Mucosa of rectum (tissue), 2 donors: ENCODE results near the gene DPH7.
"Not testable (repeated sequence)": the region's sequence is repeated elsewhere in the genome, so short reads cannot be mapped to it uniquely, and the experiment has no call there.

Experiments used
- H3K27ac ChIP-seq, 2 donors: one replicate each; pipeline ENCODE4 v1.7.0; 2013; ENCODE audit warnings: inconsistent platforms in 2 of 2, low read depth in 2 of 2, low read length in 2 of 2
- H3K27me3 ChIP-seq, 2 donors: one replicate each; pipeline ENCODE4 v1.7.0; 2013; ENCODE audit warnings: low read length in 2 of 2; ENCODE audit not compliant: control insufficient read depth in 2 of 2, insufficient read depth in 2 of 2
- H3K36me3 ChIP-seq, 2 donors: one replicate each; pipeline ENCODE4 v1.7.0; 2013; ENCODE audit warnings: low read length in 2 of 2; ENCODE audit not compliant: control insufficient read depth in 2 of 2, insufficient read depth in 2 of 2
- H3K4me1 ChIP-seq, 2 donors: one replicate each; pipeline ENCODE4 v1.7.0; 2013; ENCODE audit warnings: low read length in 2 of 2, mild to moderate bottlenecking in 1 of 2; ENCODE audit not compliant: control insufficient read depth in 2 of 2, insufficient read depth in 2 of 2
- H3K4me3 ChIP-seq, 2 donors: one replicate each; pipeline ENCODE4 v1.7.0; 2013; ENCODE audit warnings: low read length in 2 of 2
- H3K9ac ChIP-seq, 2 donors: one replicate each; pipeline ENCODE4 v1.7.0; 2013; ENCODE audit warnings: low read length in 2 of 2, low read depth in 1 of 2, mild to moderate bottlenecking in 1 of 2
- H3K9me3 ChIP-seq, 2 donors: one replicate each; pipeline ENCODE4 v1.7.0; 2013; ENCODE audit warnings: low read length in 2 of 2; ENCODE audit not compliant: control insufficient read depth in 2 of 2
- donor health status: healthy.
- donor health status: Normal muscosa, but diverticular disease.

Gene DPH7

DNA sequence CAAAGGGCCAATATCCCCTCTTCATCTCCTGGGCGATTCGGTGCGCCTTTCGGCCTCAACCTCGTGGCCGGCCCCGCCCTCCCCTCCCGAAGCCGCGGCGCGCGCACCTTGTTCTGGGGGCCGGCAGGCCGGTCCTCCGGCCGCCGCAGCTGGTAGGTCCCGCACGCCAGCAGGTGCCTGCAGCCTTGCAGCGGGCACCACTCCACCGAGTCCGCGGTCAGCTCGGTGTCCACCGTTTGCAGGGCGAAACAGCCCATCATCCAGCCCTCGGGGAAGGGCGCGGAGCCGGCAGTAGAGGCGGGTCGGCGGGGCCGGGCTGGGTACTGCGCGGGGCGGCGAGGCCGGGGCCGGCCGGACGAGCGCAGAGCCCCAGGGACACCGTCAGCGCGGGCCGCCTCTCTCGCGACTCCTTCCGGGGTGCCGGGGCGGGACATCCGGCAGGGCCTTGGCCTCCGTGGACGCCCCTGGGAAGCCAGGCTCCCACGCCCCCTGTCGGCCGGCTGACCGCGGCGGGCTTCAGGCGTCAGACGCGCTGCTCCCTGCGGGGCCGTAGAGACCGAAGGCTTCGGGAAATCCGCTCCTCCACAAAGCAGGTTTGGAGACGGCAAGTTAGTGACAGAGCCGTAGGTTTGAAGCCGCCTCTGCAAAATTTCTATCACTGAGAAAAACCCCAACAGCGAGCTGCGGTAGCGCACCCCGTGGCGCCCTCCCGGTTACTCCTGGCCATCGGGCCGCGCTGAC lies at the start of gene DPH7:
Gene DPH7, minus strand, starts transcription at position 408 of the 741 bp plus-strand sequence. Its CDS starts 148 bp downstream, at position 260.
- H3K36me3 ChIP-seq, result peaks cover 21 to 30% of the 10 kb centered on the region in 2 donors

DNA sequence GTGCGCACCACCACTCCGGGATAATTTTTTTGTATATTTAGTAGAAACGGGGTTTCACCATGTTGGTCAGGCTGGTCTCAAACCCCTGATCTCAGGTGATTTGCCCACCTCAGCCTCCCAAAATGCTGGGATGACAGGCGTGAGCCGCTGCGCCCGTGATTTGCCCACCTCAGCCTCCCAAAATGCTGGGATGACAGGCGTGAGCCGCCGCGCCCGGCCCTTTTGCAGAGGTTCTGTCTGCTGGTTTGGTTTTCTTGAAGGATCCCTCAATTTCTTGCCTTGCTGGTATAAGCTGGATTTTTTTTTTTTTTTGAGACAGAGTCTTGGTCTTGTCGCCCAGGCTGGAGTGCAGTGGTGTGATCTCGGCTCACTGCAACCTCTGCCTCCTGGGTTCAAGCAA lies 48.7 kb upstream of the DPH7 start:
- not testable (repeated sequence) for H3K4me1 ChIP-seq, H3K27ac ChIP-seq, H3K36me3 ChIP-seq, H3K4me3 ChIP-seq, H3K27me3 ChIP-seq, H3K9me3 ChIP-seq, H3K9ac ChIP-seq

More for the DNA sequence above, at the start of gene DPH7:
- H3K4me1 ChIP-seq, result peaks cover 11 to 12% of the 10 kb centered on the region in 2 donors
- no peaks in the 10 kb centered on the region for H3K27me3 ChIP-seq
- H3K27ac ChIP-seq, result peak within 1 kb of the TSS; percentile 81 to 82
- H3K4me3 ChIP-seq, result peak within 1 kb of the TSS; percentile 84 to 94
- no peaks in the 10 kb centered on the region for H3K9me3 ChIP-seq
- H3K9ac ChIP-seq, result peak within 1 kb of the TSS; percentile 78 to 88

GRCh38 chr9:137626464-137626863 lies 47.7 kb upstream of the DPH7 start:
- Histone ChIP-seq H3K4me1 (peaks cover 3 to 9% of the 10 kb centered on the region in 2 donors), H3K4me3 (no peak overlapping the region), H3K27ac (no peak overlapping the region), H3K27me3 (no peaks in the 10 kb centered on the region), H3K9me3 (no peaks in the 10 kb centered on the region), H3K36me3 (no peaks in the 10 kb centered on the region), H3K9ac (no peak overlapping the region)

DNA sequence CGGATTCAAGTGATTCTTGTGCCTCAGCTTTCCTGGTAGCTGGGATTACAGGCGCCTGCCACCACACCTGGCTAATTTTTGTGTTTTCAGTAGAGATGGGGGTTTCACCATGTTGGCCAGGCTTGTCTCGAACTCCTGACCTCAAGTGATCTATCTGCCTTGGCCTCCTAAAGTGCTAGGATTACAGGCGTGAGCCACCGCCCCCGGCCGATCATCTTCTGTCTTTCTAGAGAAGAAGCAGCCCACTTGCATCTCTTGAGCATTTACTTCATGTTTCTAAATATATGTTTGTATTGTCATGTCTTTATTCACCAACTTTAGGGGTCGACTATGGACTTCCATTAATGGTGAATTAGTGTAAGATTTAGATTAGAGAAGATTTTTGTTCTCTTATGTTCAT lies 43.5 kb upstream of the DPH7 start:
- H3K9ac ChIP-seq, H3K4me3 ChIP-seq, H3K27me3 ChIP-seq, H3K27ac ChIP-seq, H3K9me3 ChIP-seq, H3K36me3 ChIP-seq: not testable (repeated sequence)
- peaks cover 22 to 25% of the 10 kb centered on the region in 2 donors for H3K4me1 ChIP-seq

GRCh38 chr9:137621131-137621757 lies 42.5 kb upstream of the DPH7 start:
- Histone ChIP-seq H3K9ac (no peak overlapping the region), H3K4me3 (peak overlapping the region in 1 of 2 donors; percentile 14), H3K27me3 (no peaks in the 10 kb centered on the region), H3K36me3 (peaks cover 0 to 4% of the 10 kb centered on the region in 2 donors), H3K4me1 (peaks cover 24 to 25% of the 10 kb centered on the region in 2 donors), H3K9me3 (no peaks in the 10 kb centered on the region), H3K27ac (no peak overlapping the region)

GRCh38 chr9:137620581-137620980 lies 41.9 kb upstream of the DPH7 start:
- no peaks in the 10 kb centered on the region for H3K9me3 ChIP-seq
- H3K27ac ChIP-seq, result no peak overlapping the region
- H3K9ac ChIP-seq, result no peak overlapping the region
- H3K4me1 ChIP-seq, result peaks cover 24 to 25% of the 10 kb centered on the region in 2 donors
- H3K36me3 ChIP-seq, result peaks cover 3 to 7% of the 10 kb centered on the region in 2 donors
- H3K4me3 ChIP-seq, result peak overlapping the region in 1 of 2 donors; percentile 14
- no peaks in the 10 kb centered on the region for H3K27me3 ChIP-seq

GRCh38 chr9:137620048-137620405 lies 41.3 kb upstream of the DPH7 start:
- H3K27me3 ChIP-seq, result no peaks in the 10 kb centered on the region
- H3K4me3 ChIP-seq, result peak overlapping the region; percentile 88 to 92
- peak overlapping the region; percentile 86 to 89 for H3K27ac ChIP-seq
- peak overlapping the region; percentile 86 to 89 for H3K9ac ChIP-seq
- H3K4me1 ChIP-seq, result peaks cover 24 to 25% of the 10 kb centered on the region in 2 donors
- H3K9me3 ChIP-seq, result no peaks in the 10 kb centered on the region
- peaks cover 7 to 9% of the 10 kb centered on the region in 2 donors for H3K36me3 ChIP-seq

- no peaks in the 10 kb centered on the region for H3K9me3 ChIP-seq
- H3K27ac ChIP-seq, result peak overlapping the region; percentile 86 to 89
- H3K4me3 ChIP-seq, result peak overlapping the region; percentile 88 to 92
- peaks cover 11% of the 10 kb centered on the region in 2 donors for H3K36me3 ChIP-seq
- peaks cover 24 to 25% of the 10 kb centered on the region in 2 donors for H3K4me1 ChIP-seq
- no peaks in the 10 kb centered on the region for H3K27me3 ChIP-seq
- H3K9ac ChIP-seq, result peak overlapping the region; percentile 86 to 89
Observed at GRCh38 chr9:137619240-137620047, 40.7 kb upstream of the DPH7 start.

GRCh38 chr9:137618105-137619067 lies 39.7 kb upstream of the DPH7 start, which contains the start of gene EHMT1:
Gene EHMT1, plus strand, starts transcription at chr9:137619005. Its CDS starts 24 bp downstream, at chr9:137619029.
- peak within 1 kb of the TSS; percentile 91 to 93 for H3K27ac ChIP-seq
- no peaks in the 10 kb centered on the region for H3K9me3 ChIP-seq
- H3K4me3 ChIP-seq, result peak within 1 kb of the TSS; percentile 92 to 94
- H3K4me1 ChIP-seq, result peaks cover 25 to 27% of the 10 kb centered on the region in 2 donors
- H3K36me3 ChIP-seq, result peaks cover 20% of the 10 kb centered on the region in 2 donors
- H3K27me3 ChIP-seq, result no peaks in the 10 kb centered on the region
- H3K9ac ChIP-seq, result peak within 1 kb of the TSS; percentile 86 to 91
